Nephron (organoid): ENCODE results near the gene KASH5.

Experiments used
- H3K27ac Mint-ChIP-seq, 3 experiments: 2 replicates each; pipeline ENCODE4 v1.8.0; 2020; ENCODE audit warnings: mixed read lengths in 3 of 3, mild to moderate bottlenecking in 2 of 3, moderate library complexity in 1 of 3
- H3K27me3 Mint-ChIP-seq: 2 replicates; pipeline ENCODE4 v1.8.0; 2021; ENCODE audit warnings: low read depth, mild to moderate bottlenecking, moderate library complexity, mixed read lengths
- H3K36me3 Mint-ChIP-seq: 2 replicates; pipeline ENCODE4 v1.8.0; 2020; ENCODE audit warnings: low read depth, mixed read lengths
- H3K4me1 Mint-ChIP-seq: 2 replicates; pipeline ENCODE4 v1.8.0; 2020; ENCODE audit warnings: mixed read lengths
- H3K4me3 Mint-ChIP-seq, 3 experiments: 2 replicates each; pipeline ENCODE4 v1.8.0; 2020; ENCODE audit warnings: mild to moderate bottlenecking in 3 of 3, mixed read lengths in 3 of 3, moderate library complexity in 2 of 3
- H3K9me3 Mint-ChIP-seq: 2 replicates; pipeline ENCODE4 v1.8.0; 2020; ENCODE audit warnings: mixed read lengths
- TF ChIP-seq, protein P1 (sequence below), 3 experiments: fragments of 200-600 bp; sonication (generic); IDR thresholded peaks; one replicate each; pipeline ENCODE4 v1.5.0; 2021; ENCODE audit warnings: antibody characterized with exemption in 3 of 3; ENCODE audit not compliant: unreplicated experiment in 3 of 3

Gene KASH5

DNA sequence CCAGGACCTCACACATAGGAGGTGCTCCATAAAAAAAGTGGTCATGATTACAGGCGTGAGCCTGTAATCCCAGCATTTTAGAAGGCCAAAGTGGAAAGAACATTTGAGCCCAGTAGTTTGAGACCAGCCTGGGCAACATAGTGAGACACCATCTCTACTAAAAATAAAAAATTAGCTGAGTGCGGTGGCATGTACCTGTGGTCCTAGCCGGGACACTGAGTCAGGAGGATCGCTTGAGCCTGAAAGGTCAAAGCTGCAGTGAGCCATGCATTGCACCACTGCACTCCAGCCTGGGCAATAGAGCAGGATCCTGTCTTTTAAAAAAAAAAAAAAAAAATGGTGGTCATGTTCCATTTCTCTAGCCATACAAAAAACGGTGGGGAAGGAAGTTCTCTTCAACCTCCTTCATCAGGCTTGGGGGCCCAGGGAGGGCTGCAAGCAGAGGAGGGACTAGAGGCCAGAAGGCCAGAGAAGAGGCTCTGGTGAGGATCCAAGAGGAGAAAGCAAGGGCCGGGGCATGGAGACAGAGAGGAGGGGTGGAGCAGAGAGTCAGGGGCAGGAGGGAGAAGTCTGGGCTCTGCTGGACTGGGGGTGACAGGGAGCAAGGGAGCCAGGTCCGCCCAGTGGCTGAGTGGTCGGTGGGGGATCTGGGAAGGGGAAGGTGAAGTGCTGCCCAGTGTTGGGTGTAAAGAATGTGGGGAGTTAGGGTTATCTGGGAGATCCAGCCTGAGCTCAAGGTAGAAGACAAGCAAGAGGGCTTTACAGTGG, 8.9 kb downstream of the KASH5 start:
- Mint-ChIP-seq H3K27me3 (peaks cover 11% of the 10 kb centered on the region), H3K4me1 (peaks cover 28% of the 10 kb centered on the region), H3K4me3 (no peak overlapping the region), H3K36me3 (no peaks in the 10 kb centered on the region), H3K9me3 (no peaks in the 10 kb centered on the region), H3K27ac (no peak overlapping the region)
- TF ChIP-seq, protein P1, sequence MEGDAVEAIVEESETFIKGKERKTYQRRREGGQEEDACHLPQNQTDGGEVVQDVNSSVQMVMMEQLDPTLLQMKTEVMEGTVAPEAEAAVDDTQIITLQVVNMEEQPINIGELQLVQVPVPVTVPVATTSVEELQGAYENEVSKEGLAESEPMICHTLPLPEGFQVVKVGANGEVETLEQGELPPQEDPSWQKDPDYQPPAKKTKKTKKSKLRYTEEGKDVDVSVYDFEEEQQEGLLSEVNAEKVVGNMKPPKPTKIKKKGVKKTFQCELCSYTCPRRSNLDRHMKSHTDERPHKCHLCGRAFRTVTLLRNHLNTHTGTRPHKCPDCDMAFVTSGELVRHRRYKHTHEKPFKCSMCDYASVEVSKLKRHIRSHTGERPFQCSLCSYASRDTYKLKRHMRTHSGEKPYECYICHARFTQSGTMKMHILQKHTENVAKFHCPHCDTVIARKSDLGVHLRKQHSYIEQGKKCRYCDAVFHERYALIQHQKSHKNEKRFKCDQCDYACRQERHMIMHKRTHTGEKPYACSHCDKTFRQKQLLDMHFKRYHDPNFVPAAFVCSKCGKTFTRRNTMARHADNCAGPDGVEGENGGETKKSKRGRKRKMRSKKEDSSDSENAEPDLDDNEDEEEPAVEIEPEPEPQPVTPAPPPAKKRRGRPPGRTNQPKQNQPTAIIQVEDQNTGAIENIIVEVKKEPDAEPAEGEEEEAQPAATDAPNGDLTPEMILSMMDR (IDR thresholded peaks at IDR 0.05; ENCODE audit: unreplicated experiment in 3 of 3), result no peak

GRCh38 chr19:49398001-49398615, 10.1 kb downstream of the KASH5 start:
- H3K36me3 Mint-ChIP-seq, result no peaks in the 10 kb centered on the region

DNA sequence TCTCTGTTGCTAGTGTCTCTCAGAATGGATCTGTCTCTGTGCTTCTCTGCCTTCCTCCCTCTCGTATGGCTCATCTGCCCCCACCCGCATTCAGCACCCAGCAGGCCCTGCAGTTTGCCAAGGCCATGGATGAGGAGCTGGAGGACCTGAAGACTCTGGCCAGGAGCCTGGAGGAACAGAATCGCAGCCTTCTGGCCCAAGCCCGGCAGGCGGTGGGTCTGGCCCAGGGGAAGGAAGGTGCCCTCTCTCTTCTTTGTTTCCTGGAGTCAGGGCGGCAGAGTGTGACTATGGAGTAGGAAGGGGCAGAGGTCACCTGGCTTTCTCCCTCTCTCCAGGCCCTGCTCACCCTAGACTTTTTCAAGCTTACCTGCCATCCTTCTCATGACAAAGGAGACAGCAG, 10.9 kb downstream of the KASH5 start:
- TF ChIP-seq, protein P1 (IDR thresholded peaks at IDR 0.05; ENCODE audit: unreplicated experiment in 3 of 3), result no peak
- H3K27ac Mint-ChIP-seq, result peak overlapping the region; percentile 16 to 51 (median 37)
- peak overlapping the region in 1 of 3 experiments; percentile 15 for H3K4me3 Mint-ChIP-seq
- H3K9me3 Mint-ChIP-seq, result no peaks in the 10 kb centered on the region
- peaks cover 4% of the 10 kb centered on the region for H3K27me3 Mint-ChIP-seq
- H3K4me1 Mint-ChIP-seq, result peaks cover 32% of the 10 kb centered on the region
- H3K36me3 Mint-ChIP-seq, result no peaks in the 10 kb centered on the region

More at GRCh38 chr19:49398001-49398615, 10.1 kb downstream of the KASH5 start:
- Mint-ChIP-seq H3K27ac (peak overlapping the region; percentile 16 to 51 (median 37)), H3K4me1 (peaks cover 25% of the 10 kb centered on the region), H3K4me3 (no peak overlapping the region), H3K27me3 (peaks cover 8% of the 10 kb centered on the region), H3K9me3 (no peaks in the 10 kb centered on the region)
- TF ChIP-seq, protein P1 (IDR thresholded peaks at IDR 0.05; ENCODE audit: unreplicated experiment in 3 of 3), result no peak

DNA sequence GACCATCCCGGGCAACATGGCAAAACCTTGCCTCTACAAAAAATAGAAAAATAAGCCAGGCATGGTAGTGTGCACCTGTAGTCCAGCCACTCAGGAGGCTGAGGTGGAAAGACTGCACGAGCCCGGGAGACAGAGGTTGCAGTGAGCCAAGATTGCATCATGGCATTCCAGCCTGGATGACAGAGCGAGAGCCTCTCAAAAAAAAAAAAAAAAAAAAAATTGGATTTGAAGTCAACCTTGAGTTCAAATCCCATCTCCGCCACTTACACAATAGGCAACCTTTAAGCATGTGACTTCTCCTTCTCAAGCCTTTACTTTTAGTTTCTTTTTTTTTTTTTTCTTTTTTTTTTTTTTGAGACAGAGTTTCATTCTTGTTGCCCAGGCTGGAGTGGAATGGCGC, 12.0 kb downstream of the KASH5 start:
- TF ChIP-seq, protein P1 (IDR thresholded peaks at IDR 0.05; ENCODE audit: unreplicated experiment in 3 of 3), result no peak
- peaks cover 3% of the 10 kb centered on the region for H3K27me3 Mint-ChIP-seq
- H3K36me3 Mint-ChIP-seq, result no peaks in the 10 kb centered on the region
- peaks cover 42% of the 10 kb centered on the region for H3K4me1 Mint-ChIP-seq
- no peak overlapping the region for H3K4me3 Mint-ChIP-seq
- no peak overlapping the region for H3K27ac Mint-ChIP-seq
- H3K9me3 Mint-ChIP-seq, result no peaks in the 10 kb centered on the region

GRCh38 chr19:49403404-49404187, 15.5 kb downstream of the KASH5 start:
- TF ChIP-seq, protein P1 (IDR thresholded peaks at IDR 0.05; ENCODE audit: unreplicated experiment in 3 of 3), result no peak
- peaks cover 9% of the 10 kb centered on the region for H3K27me3 Mint-ChIP-seq
- peak overlapping the region in 2 of 3 experiments; percentile 27 to 64 for H3K4me3 Mint-ChIP-seq

More at GRCh38 chr19:49403404-49404187, 15.5 kb downstream of the KASH5 start:
- Mint-ChIP-seq H3K9me3 (no peaks in the 10 kb centered on the region), H3K4me1 (peaks cover 31% of the 10 kb centered on the region), H3K27ac (peak overlapping the region; percentile 89 to 99 (median 97)), H3K36me3 (no peaks in the 10 kb centered on the region)
